GM13976 (cell line): ENCODE data around the gene KNCN.

Experiments used
- DNase-seq: peaks from one replicate; pipeline ENCODE4 v3.0.0; 2012; ENCODE audit warnings: low spot score
- CTCF ChIP-seq: IDR thresholded peaks from 2 replicates; pipeline ENCODE4 v1.5.1; 2012; ENCODE audit warnings: borderline replicate concordance, mild to moderate bottlenecking; ENCODE audit not compliant: insufficient read depth; ENCODE audit errors: extremely low read depth, missing control alignments, control extremely low read depth
- in situ Hi-C: fragments of 300-500 bp; cut with MboI; formaldehyde crosslinking; loops from one replicate; pipeline ENCODE4 v1.12.0; 2022; ENCODE audit warnings: low sequenced_read_pairs, mixed read lengths, inconsistent platforms; ENCODE audit not compliant: unreplicated experiment

KNCN gene

DNA sequence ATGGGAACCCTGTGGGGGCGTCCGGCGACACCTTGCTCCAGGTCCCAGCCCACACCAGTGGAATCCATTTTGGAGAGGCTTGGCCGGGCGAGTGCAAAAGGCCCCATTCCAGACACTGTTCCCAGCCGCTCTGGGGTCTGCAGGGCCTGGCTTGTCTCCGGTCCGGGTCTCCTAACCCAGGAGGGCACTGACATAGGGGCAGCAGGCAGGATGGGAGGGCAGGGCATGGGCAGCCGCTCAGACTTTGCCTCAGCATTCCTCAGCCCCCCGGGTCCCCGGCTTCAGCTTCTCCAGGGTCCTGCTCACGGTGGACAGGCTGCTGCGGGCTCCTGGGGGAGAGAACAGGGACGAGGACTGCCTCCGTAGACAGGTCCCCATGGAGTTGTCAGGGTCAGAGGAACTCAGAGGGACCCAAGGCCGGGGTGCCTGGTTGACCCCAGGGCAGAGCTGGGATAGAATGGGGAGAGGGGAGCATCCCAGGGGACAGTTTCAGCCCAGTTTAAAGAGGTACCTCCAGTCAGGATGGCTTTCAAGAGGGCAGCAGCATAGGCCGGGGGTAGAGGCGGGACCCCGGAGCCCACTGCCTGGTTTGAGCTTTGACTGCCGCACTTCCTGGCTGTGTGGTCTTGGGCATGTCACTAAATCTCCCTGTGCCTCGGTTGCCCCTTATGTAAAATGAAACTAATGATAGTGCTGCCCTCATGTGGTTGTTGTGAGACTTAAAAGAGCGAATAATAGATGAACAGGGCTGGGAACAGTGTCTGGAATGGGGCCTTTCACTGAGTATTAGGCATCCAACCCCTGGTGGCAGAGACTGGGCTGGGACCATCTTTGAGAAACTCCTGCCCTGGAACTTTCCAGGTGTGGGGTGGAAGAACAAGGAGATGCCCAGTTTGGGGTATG is 3.7 kb downstream of the KNCN start:
- peak; percentile 31 for TF ChIP-seq CTCF
- DNase-seq, result peak; percentile 68
- in situ Hi-C loops, result no loop called here

GRCh38 chr1:46546210-46546609 is 5.2 kb downstream of the KNCN start:
- in situ Hi-C loops, result no loop called here
- DNase-seq, result no peak
- TF ChIP-seq CTCF, result no peak

GRCh38 chr1:46545784-46546183 is 5.7 kb downstream of the KNCN start:
- in situ Hi-C loops, result no loop called here
- TF ChIP-seq CTCF, result no peak
- DNase-seq, result no peak

DNA sequence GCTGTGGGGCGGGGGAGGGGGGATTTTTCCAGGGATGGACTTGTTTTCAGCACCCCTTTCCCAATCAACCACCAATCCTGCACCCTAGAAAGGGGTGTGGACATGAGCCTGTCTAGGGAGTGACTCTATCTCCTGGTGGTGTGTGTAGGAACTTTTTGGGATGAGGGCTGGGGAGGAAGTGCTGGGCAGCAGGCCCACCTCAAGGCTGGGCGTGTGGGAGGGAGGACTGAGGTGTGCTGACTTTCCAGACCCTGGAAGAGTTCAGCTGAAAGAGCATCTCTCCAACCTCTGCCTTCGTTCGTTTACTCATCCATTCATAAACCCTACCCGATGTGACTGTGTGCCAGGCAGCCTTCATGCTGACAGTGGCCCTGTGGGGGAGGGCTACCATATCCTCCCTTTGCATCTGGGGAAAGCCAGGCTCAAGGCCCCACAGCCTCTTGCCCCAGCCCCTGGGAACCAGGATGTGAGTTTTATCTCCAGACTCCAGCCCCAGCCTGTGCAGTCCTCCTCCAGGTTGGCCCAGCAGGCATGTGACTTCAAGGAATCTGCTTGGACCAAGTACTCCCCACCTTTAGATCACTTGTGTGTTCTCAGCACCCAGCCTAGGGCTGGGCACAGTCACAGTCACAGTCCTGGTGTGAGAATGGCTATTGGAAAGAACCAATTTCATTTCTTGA is 6.7 kb downstream of the KNCN start:
- no peak for DNase-seq
- in situ Hi-C loops, result no loop called here
- no peak for TF ChIP-seq CTCF

DNA sequence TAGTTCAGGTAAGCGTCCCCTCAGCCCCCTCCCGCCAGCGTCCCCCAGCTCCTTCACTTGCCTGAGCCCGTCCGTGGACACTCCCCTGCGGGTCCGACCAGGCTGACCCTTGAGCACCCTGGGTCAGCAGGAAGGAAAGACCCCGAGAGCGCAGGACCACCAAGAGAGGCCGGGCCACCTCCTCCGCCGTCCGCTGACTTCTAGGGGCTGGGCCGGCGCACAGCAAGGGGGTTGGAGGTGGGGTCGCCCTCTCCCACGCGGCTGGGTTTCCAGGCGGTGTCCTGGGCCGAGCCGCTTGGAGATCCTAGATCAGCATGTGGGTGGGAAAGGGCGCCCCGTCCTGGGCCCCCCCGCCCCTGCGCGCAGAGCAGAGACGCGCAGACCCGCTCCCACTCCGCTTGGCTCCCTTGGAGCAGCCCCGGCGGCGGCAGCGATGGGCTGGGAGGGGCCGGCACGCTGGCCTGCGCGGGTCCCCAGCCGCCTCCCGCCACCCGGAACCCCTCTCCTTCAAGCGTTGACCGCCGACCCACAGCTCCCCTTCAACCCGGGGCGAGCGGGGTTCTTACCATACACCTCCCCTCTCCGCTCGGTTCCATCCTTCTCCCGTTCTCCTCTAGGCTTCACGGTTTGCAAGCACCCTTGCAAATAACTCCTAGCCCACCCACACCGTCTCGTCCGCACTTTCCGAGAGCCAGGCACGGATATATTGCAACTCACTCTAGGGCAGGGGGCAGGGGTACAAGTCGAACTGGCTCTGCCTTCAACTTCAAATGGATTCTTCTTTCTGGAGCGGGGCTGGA is 7.5 kb downstream of the KNCN start:
- in situ Hi-C loops, result no loop called here
- DNase-seq, result no peak
- TF ChIP-seq CTCF, result no peak

GRCh38 chr1:46543382-46543760 is 8.1 kb downstream of the KNCN start:
- in situ Hi-C loops, result no loop called here
- no peak for DNase-seq
- TF ChIP-seq CTCF, result no peak
